ENCODE results near the gene AGA.
A peak's percentile ranks its signal among the peaks of the same experiment; 100 is the strongest.

Gene AGA

GRCh38 chr4:177441803-177442622 lies at the start of gene AGA:
TSS of gene AGA (minus strand) at chr4:177442437. CDS start at chr4:177442375, 62 bp downstream.
- peak; percentile 67 to 97 (median 90) for DNase-seq

GRCh38 chr4:177492022-177492421 lies 49.8 kb upstream of the AGA start:
- DNase-seq, result no peak

- DNase-seq, result no peak
Observed at GRCh38 chr4:177490769-177491168, 48.5 kb upstream of the AGA start.

DNA sequence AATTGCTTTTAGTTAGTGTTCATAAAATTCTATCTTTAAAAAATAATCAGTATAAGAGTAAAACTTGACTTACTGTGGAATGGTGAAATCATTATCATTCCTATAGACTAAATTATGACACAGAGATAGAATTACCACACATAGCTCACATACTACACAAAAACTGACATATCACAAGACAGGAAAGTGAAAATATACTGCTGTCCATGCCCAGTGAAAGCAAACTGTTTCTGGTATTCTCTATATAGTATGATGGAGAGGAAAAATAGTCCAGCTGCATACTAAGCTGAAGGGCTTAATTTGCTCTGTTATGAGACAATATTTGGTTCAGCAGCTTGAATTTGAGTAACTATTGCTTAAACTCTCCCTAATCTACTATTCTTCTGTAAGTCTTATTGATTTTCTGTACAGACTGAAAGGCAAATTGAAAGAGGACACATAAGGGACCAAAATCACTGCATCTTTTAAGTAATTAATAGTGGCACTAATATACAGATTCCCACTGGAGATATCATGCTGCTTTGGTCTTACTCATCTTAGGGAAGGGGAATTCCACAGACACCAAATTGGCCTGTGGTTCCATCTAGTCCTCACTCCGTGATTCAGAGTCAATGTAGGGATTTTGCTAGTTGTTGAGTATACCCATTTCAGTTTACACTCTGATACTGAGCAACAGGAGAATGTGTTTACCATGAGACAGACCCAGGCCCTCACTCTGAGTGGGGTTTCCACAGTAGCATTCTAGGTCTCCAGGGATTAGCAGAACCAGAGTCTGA lies 47.4 kb upstream of the AGA start:
- no peak for DNase-seq

DNA sequence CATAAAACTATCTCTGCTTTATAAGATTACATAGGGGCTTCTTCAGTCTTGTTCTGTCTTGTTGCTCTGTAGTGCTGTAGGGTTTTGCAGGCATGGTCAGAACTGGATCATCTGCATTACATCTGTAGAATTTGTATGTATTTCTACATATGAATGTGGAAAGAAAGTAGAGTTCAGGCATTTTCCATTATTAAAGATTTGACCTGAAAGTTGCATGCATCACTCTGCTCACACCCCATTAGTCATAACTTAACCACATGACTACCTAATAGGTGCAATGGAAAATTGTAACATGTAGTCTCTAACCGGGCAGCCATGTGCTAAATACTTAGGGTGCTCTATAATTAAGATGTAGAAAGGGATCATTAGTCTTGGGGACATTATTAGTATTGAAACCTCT lies 45.7 kb upstream of the AGA start:
- no peak for DNase-seq

GRCh38 chr4:177485528-177485927 lies 43.3 kb upstream of the AGA start:
- DNase-seq, result no peak

GRCh38 chr4:177484613-177485021 lies 42.4 kb upstream of the AGA start:
- no peak for DNase-seq

DNA sequence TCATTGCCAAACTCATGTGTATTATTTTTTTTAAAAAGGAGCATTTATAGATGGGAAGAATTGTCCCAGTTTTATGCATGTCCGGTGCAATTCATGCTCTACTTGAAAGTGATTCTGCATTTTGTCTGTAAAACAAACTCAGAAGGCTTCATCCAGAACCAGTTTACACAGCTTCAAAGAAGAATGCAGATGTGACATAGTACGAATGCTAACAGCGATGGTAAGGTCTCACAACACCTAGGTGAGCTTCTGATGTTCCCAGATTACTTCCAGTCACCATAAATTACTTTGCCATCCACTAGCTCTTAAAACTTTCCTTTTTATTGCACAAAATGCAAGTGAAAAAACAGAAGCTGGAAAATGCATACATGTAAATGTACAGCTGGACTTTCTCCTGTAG lies 41.5 kb upstream of the AGA start:
- no peak for DNase-seq

GRCh38 chr4:177483271-177483670 lies 41.0 kb upstream of the AGA start:
- DNase-seq, result no peak

GRCh38 chr4:177482367-177482766 lies 40.1 kb upstream of the AGA start:
- no peak for DNase-seq

DNA sequence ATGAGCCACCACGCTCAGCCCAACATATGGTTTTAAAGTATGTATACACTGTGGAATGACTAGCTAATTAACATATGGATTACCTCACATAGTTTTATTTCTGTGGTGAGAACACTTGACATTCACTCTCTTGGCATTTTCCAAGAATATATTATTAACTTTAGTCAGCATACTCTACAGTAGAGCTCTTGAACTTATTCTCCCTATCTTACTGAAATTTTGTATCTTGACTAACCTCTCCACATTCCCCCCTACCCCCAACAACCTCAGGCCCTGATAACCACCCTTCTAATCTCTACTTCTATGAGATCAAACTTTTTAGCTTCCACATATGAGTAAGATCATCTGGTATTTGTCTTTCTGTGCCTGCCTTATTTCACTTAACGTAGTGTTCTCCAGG lies 38.6 kb upstream of the AGA start:
- no peak for DNase-seq

DNA sequence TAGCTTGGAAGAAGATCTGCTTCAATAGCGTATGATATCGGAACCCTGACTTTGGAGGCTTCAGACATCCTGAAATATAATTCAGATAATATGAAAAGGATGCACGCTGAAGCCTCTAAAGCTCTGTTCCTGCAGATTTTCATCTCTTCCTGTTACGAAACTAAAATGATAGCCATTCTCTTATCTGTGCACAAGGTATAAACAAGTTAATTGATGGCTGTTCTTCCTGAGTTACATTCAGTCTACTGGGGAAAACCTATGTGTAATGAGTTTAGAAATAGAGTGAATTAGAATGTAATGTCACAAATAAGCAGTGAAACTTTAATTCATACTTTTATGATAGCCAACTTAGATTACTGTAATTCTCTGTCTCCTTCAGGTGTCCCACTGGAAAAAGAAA lies 36.8 kb upstream of the AGA start:
- no peak for DNase-seq

DNA sequence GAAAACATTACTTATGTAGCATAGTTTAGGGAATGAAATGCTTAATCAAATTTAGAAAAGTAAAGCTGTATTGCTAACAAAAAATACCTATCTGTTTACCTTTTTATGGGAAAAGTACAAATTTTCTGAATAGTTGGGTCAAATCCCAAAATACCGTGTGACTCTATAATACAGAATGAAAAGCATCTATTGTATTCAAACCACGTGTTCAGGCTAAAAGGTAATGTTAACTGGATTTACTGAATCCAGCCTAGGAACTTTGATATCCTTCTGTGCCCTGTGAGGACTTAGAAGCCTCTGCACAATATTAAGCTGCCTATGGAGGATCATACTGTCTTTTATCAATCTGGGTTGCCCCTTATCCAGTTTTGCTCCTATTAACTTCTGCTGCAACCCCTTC lies 36.3 kb upstream of the AGA start:
- no peak for DNase-seq

- DNase-seq, result no peak
Observed at GRCh38 chr4:177473991-177474390, 31.8 kb upstream of the AGA start.

GRCh38 chr4:177464026-177464425 lies 21.8 kb upstream of the AGA start:
- DNase-seq, result no peak

GRCh38 chr4:177461606-177462005 lies 19.4 kb upstream of the AGA start:
- DNase-seq, result no peak

DNA sequence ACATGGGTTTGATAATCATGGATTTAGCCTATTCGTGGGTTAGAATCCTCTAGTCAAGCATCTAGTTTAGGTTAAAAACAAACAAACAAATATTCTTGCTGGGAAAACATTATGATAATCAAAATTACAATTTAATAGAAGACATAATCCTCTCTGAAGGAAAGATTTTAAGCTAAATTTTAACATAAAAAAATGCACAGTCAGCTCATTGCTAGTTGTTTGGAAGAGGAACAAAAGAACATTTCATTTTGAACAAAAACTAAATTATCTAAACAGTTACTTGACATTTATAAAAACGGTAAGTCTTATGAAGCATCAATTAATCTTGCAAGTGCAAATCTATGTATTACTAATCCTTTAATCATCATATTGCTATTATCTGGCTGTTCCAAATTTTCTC lies 18.2 kb upstream of the AGA start:
- no peak for DNase-seq

DNA sequence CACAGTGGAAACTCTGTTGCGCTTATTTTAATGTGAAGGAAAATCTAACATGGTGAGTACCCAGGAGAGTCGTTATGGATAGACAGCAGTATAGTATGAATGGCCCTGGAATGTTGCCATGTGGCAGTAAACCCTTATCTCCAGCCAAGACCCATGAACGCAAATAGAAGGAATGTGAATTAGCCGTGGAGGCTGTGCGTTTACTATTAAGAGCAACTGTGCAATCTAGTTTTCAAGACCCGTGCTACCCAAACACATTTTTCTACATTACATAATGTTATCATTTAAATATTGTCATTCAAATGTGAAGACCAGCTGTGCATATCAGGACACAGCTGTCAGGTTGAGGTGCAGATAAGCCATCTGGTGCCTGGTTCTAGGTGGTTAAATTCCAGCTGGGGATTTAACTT lies 13.3 kb upstream of the AGA start:
- DNase-seq, result no peak

DNA sequence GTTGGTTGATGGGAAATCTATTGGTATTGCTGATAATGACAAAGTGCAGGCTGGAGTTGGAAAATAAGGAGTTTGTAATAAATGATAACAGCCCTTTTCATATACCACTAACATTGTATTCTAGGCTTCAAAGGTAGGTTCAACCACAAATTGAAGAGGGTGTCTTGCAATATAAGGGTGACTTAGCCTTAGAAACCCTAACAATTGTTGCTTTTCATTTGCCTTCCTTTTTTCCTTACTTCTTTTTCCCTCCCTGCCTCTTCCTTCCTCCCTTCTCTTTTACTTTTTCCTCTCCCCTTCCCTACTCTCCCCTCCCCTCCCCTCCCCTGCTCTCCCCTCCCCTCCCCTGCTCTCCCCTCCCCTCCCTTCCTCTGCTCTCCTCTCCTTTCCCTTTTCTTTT lies 10.9 kb upstream of the AGA start:
- no peak for DNase-seq

- no peak for DNase-seq
Observed at GRCh38 chr4:177451108-177451500, 8.9 kb upstream of the AGA start.

GRCh38 chr4:177450426-177451107 lies 8.3 kb upstream of the AGA start:
- DNase-seq, result no peak

GRCh38 chr4:177448850-177449249 lies 6.6 kb upstream of the AGA start:
- no peak for DNase-seq

All from hypothalamus (tissue), 51 donors.